Tibial nerve (tissue), 4 donors: Measurements from ENCODE around the gene ZDHHC9. TPM values are rescaled to one million over a fixed set of nuclear protein-coding genes. Genes with fewer than 3 reads are reported as not detected.

ENCODE experiments used
- DNase-seq, 2 donors: peaks; one replicate each; pipeline ENCODE4 v3.0.0-alpha.2; 2019; ENCODE audit warnings: low spot score in 2 of 2
- H3K27ac ChIP-seq, 4 donors: fragments of 200-600 bp; sonication (generic) in 3 of 4; one replicate each; pipeline ENCODE4 v1.5.1; 2017 to 2019; ENCODE audit warnings: mild to moderate bottlenecking in 1 of 4
- H3K27me3 ChIP-seq, 2 donors: fragments of 200-600 bp; sonication (generic) in 1 of 2; one replicate each; pipeline versions ENCODE4 v1.5.1 to v1.6.0; 2017 to 2019
- H3K36me3 ChIP-seq, 3 donors: fragments of 200-600 bp; sonication (generic); one replicate each; pipeline ENCODE4 v1.5.1; 2018 to 2019
- H3K4me1 ChIP-seq, 4 donors: fragments of 200-600 bp; sonication (generic) in 3 of 4; one replicate each; pipeline ENCODE4 v1.5.1; 2017 to 2019
- H3K4me3 ChIP-seq, 4 donors: fragments of 200-600 bp; sonication (generic) in 3 of 4; one replicate each; pipeline ENCODE4 v1.5.1; 2017 to 2019; ENCODE audit warnings: mild to moderate bottlenecking in 1 of 4, moderate library complexity in 1 of 4
- H3K9me3 ChIP-seq, 4 donors: fragments of 200-600 bp; sonication (generic) in 3 of 4; one replicate each; pipeline ENCODE4 v1.5.1; 2017 to 2019
- CTCF ChIP-seq, 5 experiments: fragments of 200-600 bp in 3 of 5; fragments of 450-650 bp in 2 of 5; sonication (generic) in 3 of 5; IDR thresholded peaks; one replicate each; pipeline ENCODE4 v1.5.1; 2016 to 2019; ENCODE audit warnings: antibody characterized with exemption in 5 of 5, mild to moderate bottlenecking in 3 of 5, moderate library complexity in 2 of 5
- EP300 ChIP-seq, 2 donors: sonication (generic); formaldehyde crosslinking; IDR thresholded peaks; one replicate each; pipeline ENCODE4 v1.6.1; 2017; ENCODE audit warnings: antibody characterized with exemption in 2 of 2, mild to moderate bottlenecking in 1 of 2
- POLR2A ChIP-seq, 2 donors: fragments of 450-650 bp; IDR thresholded peaks; one replicate each; pipeline ENCODE4 v1.6.1; 2017; ENCODE audit warnings: antibody characterized with exemption in 2 of 2, mild to moderate bottlenecking in 2 of 2, moderate library complexity in 2 of 2
- WGBS, 2 donors: methylation state at CpG; one replicate each; pipeline ENCODE4 v1.1.5; 2018; 5-methylcytosine and 5-hydroxymethylcytosine counted together
- total RNA-seq, 4 donors: library from RNA; depleted of rRNA; stranded (reverse); fragments of >200 nt; gene quantifications; one replicate each; pipeline ENCODE4 v1.1.0, GENCODE V29; 2016

Gene ZDHHC9
- total RNA-seq, 4 donors from 2014 or later: 14.0 to 27.6 (median 19.1) TPM

- 54 to 58% methylated on average over 4 of the region's 4 CpGs for WGBS, 2 donors
- Histone ChIP-seq H3K9me3 (no peaks in the 10 kb centered on the region), H3K4me3 (no peak overlapping the region), H3K27ac (no peak overlapping the region), H3K4me1 (peaks cover 0 to 4% (median 0%) of the 10 kb centered on the region in 4 donors), H3K36me3 (peaks cover 0 to 12% (median 0%) of the 10 kb centered on the region in 3 donors), H3K27me3 (no peaks in the 10 kb centered on the region)
- DNase-seq: no peak
- TF ChIP-seq EP300 (IDR thresholded peaks at IDR 0.05): no peak
- no peak for TF ChIP-seq POLR2A (IDR thresholded peaks at IDR 0.05)
- no peak for TF ChIP-seq CTCF (IDR thresholded peaks at IDR 0.05)
Measured at GRCh38 chrX:129825746-129826505, 17.8 kb downstream of the ZDHHC9 start.

GRCh38 chrX:129824620-129825019, 19.1 kb downstream of the ZDHHC9 start:
- Histone ChIP-seq H3K27ac (no peak overlapping the region), H3K36me3 (peaks cover 0 to 12% (median 0%) of the 10 kb centered on the region in 3 donors), H3K9me3 (no peaks in the 10 kb centered on the region), H3K4me3 (no peak overlapping the region), H3K4me1 (no peaks in the 10 kb centered on the region), H3K27me3 (no peaks in the 10 kb centered on the region)
- WGBS, 2 donors: 97 to 99% methylated on average over 4 of the region's 4 CpGs
- DNase-seq: no peak
- no peak for TF ChIP-seq EP300 (IDR thresholded peaks at IDR 0.05)
- no peak for TF ChIP-seq CTCF (IDR thresholded peaks at IDR 0.05)
- no peak for TF ChIP-seq POLR2A (IDR thresholded peaks at IDR 0.05)

- H3K36me3 ChIP-seq: peaks cover 0 to 12% (median 0%) of the 10 kb centered on the region in 3 donors
- H3K4me3 ChIP-seq: no peak overlapping the region
- DNase-seq: peak in 1 of 2 donors; percentile 14
- H3K27me3 ChIP-seq: no peaks in the 10 kb centered on the region
- WGBS, 2 donors: 86 to 87% methylated on average over 6 of the region's 6 CpGs
- H3K27ac ChIP-seq: no peak overlapping the region
- H3K9me3 ChIP-seq: no peaks in the 10 kb centered on the region
- H3K4me1 ChIP-seq: no peaks in the 10 kb centered on the region
- no peak for TF ChIP-seq CTCF (IDR thresholded peaks at IDR 0.05)
- no peak for TF ChIP-seq EP300 (IDR thresholded peaks at IDR 0.05)
- no peak for TF ChIP-seq POLR2A (IDR thresholded peaks at IDR 0.05)
Measured at GRCh38 chrX:129823522-129823921, 20.2 kb downstream of the ZDHHC9 start.

- DNase-seq: peak in 1 of 2 donors; percentile 24
- Histone ChIP-seq H3K27me3 (no peaks in the 10 kb centered on the region), H3K9me3 (no peaks in the 10 kb centered on the region), H3K4me3 (no peak overlapping the region), H3K4me1 (no peaks in the 10 kb centered on the region), H3K27ac (no peak overlapping the region), H3K36me3 (peaks cover 0 to 12% (median 0%) of the 10 kb centered on the region in 3 donors)
- WGBS, 2 donors: 58 to 71% methylated on average over 2 of the region's 2 CpGs
- TF ChIP-seq CTCF (IDR thresholded peaks at IDR 0.05): peak in 4 of 5 experiments; percentile 34 to 38 (median 37)
- no peak for TF ChIP-seq EP300 (IDR thresholded peaks at IDR 0.05)
Measured at GRCh38 chrX:129823115-129823514, 20.6 kb downstream of the ZDHHC9 start.

- H3K4me1 ChIP-seq: no peaks in the 10 kb centered on the region
- no peak for DNase-seq
- H3K4me3 ChIP-seq: no peak overlapping the region
- H3K36me3 ChIP-seq: peaks cover 0 to 18% (median 0%) of the 10 kb centered on the region in 3 donors
- no peaks in the 10 kb centered on the region for H3K9me3 ChIP-seq
- 89 to 97% methylated on average over 2 of the region's 2 CpGs for WGBS, 2 donors
- H3K27me3 ChIP-seq: no peaks in the 10 kb centered on the region
- TF ChIP-seq CTCF (IDR thresholded peaks at IDR 0.05) (no peak), POLR2A (IDR thresholded peaks at IDR 0.05) (no peak)
- H3K27ac ChIP-seq: no peak overlapping the region
Measured at GRCh38 chrX:129818123-129818522, 25.6 kb downstream of the ZDHHC9 start.
